GM23338 (cell line): ENCODE results near the gene PCDHB13. TPM values are rescaled to one million over a fixed set of nuclear protein-coding genes. Genes with fewer than 3 reads are reported as not detected.
"Not testable (repeated sequence)": the region's sequence is repeated elsewhere in the genome, so short reads cannot be mapped to it uniquely, and the experiment has no call there.

ENCODE experiments used
- ATAC-seq: fragments of 200-7000 bp; cut with Tn5 transposase; 3 replicates; pipeline ENCODE4 v1.9.1; 2020
- DNase-seq: peaks from one replicate; pipeline ENCODE4 v3.0.0-alpha.2; 2015; ENCODE audit warnings: low spot score
- H2AFZ ChIP-seq: fragments of 200-600 bp; sonication (generic); 2 replicates; pipeline ENCODE4 v1.8.0; 2016; ENCODE audit warnings: antibody characterized with exemption, mild to moderate bottlenecking, moderate library complexity
- H3F3A ChIP-seq: fragments of 200-600 bp; sonication (generic); replicated peaks from 2 replicates; pipeline ENCODE4 v1.8.0; 2017; ENCODE audit warnings: antibody characterized with exemption, mixed run types, low read depth
- H3K27ac ChIP-seq: fragments of 200-600 bp; sonication (generic); 2 replicates; pipeline ENCODE4 v1.6.1; 2016; ENCODE audit warnings: low read depth
- H3K27me3 ChIP-seq: fragments of 200-600 bp; sonication (generic); 2 replicates; pipeline ENCODE4 v1.8.0; 2016; ENCODE audit warnings: mild to moderate bottlenecking, mixed run types, moderate library complexity; ENCODE audit not compliant: insufficient read depth
- H3K36me3 ChIP-seq: fragments of 200-600 bp; sonication (generic); 2 replicates; pipeline ENCODE4 v1.8.0; 2016; ENCODE audit warnings: mild to moderate bottlenecking; ENCODE audit not compliant: insufficient read depth
- H3K4me1 ChIP-seq: fragments of 200-600 bp; sonication (generic); 2 replicates; pipeline ENCODE4 v1.8.0; 2016; ENCODE audit warnings: mild to moderate bottlenecking, moderate library complexity; ENCODE audit not compliant: insufficient read depth
- H3K4me2 ChIP-seq: fragments of 200-600 bp; sonication (generic); 2 replicates; pipeline ENCODE4 v1.7.1; 2017; ENCODE audit warnings: mixed run types
- H3K4me3 ChIP-seq: fragments of 200-600 bp; sonication (generic); 2 replicates; pipeline ENCODE4 v1.6.1; 2016; ENCODE audit warnings: mixed run types
- H3K79me2 ChIP-seq: fragments of 200-600 bp; sonication (generic); replicated peaks from 2 replicates; pipeline ENCODE4 v1.8.0; 2017; ENCODE audit warnings: mild to moderate bottlenecking; ENCODE audit not compliant: insufficient read depth
- H3K9me2 ChIP-seq: fragments of 200-600 bp; sonication (generic); 2 replicates; pipeline ENCODE4 v1.8.0; 2017; ENCODE audit not compliant: insufficient read depth
- H4K20me1 ChIP-seq: fragments of 200-600 bp; sonication (generic); replicated peaks from 2 replicates; pipeline ENCODE4 v1.8.0; 2017; ENCODE audit warnings: mild to moderate bottlenecking; ENCODE audit not compliant: insufficient read depth
- H3K27ac Mint-ChIP-seq: 2 replicates; pipeline ENCODE4 v1.8.0; 2020; ENCODE audit warnings: inconsistent platforms, mild to moderate bottlenecking, moderate library complexity, mixed read lengths
- H3K27me3 Mint-ChIP-seq: 3 replicates; pipeline ENCODE4 v1.8.0; 2022; ENCODE audit warnings: low read depth, mild to moderate bottlenecking, moderate library complexity, mixed read lengths, inconsistent platforms; ENCODE audit not compliant: insufficient read depth, poor library complexity
- H3K36me3 Mint-ChIP-seq: 3 replicates; pipeline ENCODE4 v1.8.0; 2021; ENCODE audit warnings: low read depth, mild to moderate bottlenecking, inconsistent platforms, moderate library complexity, mixed read lengths
- H3K4me1 Mint-ChIP-seq: 3 replicates; pipeline ENCODE4 v1.8.0; 2020; ENCODE audit warnings: mild to moderate bottlenecking, inconsistent platforms, mixed read lengths
- H3K4me3 Mint-ChIP-seq: 3 replicates; pipeline ENCODE4 v1.8.0; 2021; ENCODE audit warnings: moderate library complexity, mild to moderate bottlenecking, inconsistent platforms, mixed read lengths
- H3K9me3 Mint-ChIP-seq: 3 replicates; pipeline ENCODE4 v1.8.0; 2020; ENCODE audit warnings: moderate library complexity, mild to moderate bottlenecking, inconsistent platforms, mixed read lengths
- STAT1 ChIP-seq: IDR thresholded peaks from one replicate; pipeline ENCODE4 v1.6.1; 2016; ENCODE audit warnings: antibody characterized with exemption; ENCODE audit not compliant: unreplicated experiment
- long read RNA-seq: library from polyadenylated mRNA; unstranded; transcript quantifications from one replicate; pipeline ENCODE4 v2.0.0, GENCODE V29; 2020; ENCODE audit not compliant: unreplicated experiment
- polyA plus RNA-seq: library from polyadenylated mRNA; unstranded; fragments of >200 nt; fragmentation: Nextera tagmentation; extraction: Ambion mirVana; gene quantifications from 2 replicates; pipeline ENCODE4 v1.2.1, GENCODE V29; 2016
- total RNA-seq: library from RNA; depleted of rRNA; stranded (reverse); fragments of >200 nt; shearing (Covaris generic); gene quantifications from 2 replicates; pipeline ENCODE4 v1.2.3, GENCODE V29; 2014; rRNA removed
- TF ChIP-seq, protein P1 (sequence below), 2 experiments: fragments of 200-600 bp in 1 of 2; sonication (generic) in 1 of 2; conservative IDR thresholded peaks; 2 replicates each; pipeline versions ENCODE4 v1.5.1 to v1.6.1; 2016 to 2017; ENCODE audit warnings: antibody characterized with exemption in 2 of 2, low read depth in 2 of 2, mild to moderate bottlenecking in 2 of 2, moderate library complexity in 1 of 2

PCDHB13 gene
- total RNA-seq (2.4 and 3.5 TPM in 2 replicates), polyA plus RNA-seq (0.87 and 1.1 TPM in 2 replicates)
- long read RNA-seq, result 0 reads

DNA sequence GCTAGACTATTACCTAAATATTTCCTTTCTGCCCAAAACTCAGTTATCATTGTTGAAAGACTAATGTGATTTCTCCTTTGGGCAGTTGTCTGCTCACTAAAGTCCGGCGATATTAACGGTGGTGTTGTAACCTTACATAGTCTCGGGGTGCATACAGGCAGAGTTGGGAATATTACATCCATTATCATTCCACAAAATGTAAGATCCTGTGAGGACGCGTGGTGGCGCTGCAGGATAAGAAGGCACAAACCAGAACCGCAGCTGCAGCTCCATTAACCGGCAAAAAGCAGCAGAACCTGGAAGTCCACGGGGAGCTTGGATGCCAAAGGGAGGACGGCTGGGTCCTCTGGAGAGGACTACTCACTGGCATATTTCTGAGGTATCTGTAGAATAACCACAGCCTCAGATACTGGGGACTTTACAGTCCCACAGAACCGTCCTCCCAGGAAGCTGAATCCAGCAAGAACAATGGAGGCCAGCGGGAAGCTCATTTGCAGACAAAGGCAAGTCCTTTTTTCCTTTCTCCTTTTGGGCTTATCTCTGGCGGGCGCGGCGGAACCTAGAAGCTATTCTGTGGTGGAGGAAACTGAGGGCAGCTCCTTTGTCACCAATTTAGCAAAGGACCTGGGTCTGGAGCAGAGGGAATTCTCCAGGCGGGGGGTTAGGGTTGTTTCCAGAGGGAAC lies at the start of gene PCDHB13:
TSS of gene PCDHB13 (plus strand) at position 264 of the 684 bp plus-strand sequence. CDS start at position 469, 205 bp downstream.
- H3K4me3 Mint-ChIP-seq, result peak within 1 kb of the TSS; percentile 38; the same call in 1 of the 3 replicates
- not testable (repeated sequence) for H3K27ac ChIP-seq, H3K27me3 ChIP-seq, H3K36me3 ChIP-seq, H4K20me1 ChIP-seq, H3K4me1 ChIP-seq, H3K4me2 ChIP-seq, H3K27me3 Mint-ChIP-seq, H3K27ac Mint-ChIP-seq, H2AFZ ChIP-seq, H3F3A ChIP-seq, H3K4me1 Mint-ChIP-seq, H3K9me2 ChIP-seq, H3K79me2 ChIP-seq
- H3K9me3 Mint-ChIP-seq, result peaks cover 37% of the 10 kb centered on the region
- DNase-seq, result peak; percentile 90
- TF ChIP-seq, protein P1, sequence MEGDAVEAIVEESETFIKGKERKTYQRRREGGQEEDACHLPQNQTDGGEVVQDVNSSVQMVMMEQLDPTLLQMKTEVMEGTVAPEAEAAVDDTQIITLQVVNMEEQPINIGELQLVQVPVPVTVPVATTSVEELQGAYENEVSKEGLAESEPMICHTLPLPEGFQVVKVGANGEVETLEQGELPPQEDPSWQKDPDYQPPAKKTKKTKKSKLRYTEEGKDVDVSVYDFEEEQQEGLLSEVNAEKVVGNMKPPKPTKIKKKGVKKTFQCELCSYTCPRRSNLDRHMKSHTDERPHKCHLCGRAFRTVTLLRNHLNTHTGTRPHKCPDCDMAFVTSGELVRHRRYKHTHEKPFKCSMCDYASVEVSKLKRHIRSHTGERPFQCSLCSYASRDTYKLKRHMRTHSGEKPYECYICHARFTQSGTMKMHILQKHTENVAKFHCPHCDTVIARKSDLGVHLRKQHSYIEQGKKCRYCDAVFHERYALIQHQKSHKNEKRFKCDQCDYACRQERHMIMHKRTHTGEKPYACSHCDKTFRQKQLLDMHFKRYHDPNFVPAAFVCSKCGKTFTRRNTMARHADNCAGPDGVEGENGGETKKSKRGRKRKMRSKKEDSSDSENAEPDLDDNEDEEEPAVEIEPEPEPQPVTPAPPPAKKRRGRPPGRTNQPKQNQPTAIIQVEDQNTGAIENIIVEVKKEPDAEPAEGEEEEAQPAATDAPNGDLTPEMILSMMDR (conservative IDR thresholded peaks at IDR 0.05; ENCODE audit: low read depth in 2 of 2), result peak; percentile 72 to 73
- peak; percentile 89 for ATAC-seq
- H3K4me3 ChIP-seq, result peak within 1 kb of the TSS; percentile 35; the same call in 1 of the 2 replicates
- peaks cover 33% of the 10 kb centered on the region for H3K36me3 Mint-ChIP-seq

DNA sequence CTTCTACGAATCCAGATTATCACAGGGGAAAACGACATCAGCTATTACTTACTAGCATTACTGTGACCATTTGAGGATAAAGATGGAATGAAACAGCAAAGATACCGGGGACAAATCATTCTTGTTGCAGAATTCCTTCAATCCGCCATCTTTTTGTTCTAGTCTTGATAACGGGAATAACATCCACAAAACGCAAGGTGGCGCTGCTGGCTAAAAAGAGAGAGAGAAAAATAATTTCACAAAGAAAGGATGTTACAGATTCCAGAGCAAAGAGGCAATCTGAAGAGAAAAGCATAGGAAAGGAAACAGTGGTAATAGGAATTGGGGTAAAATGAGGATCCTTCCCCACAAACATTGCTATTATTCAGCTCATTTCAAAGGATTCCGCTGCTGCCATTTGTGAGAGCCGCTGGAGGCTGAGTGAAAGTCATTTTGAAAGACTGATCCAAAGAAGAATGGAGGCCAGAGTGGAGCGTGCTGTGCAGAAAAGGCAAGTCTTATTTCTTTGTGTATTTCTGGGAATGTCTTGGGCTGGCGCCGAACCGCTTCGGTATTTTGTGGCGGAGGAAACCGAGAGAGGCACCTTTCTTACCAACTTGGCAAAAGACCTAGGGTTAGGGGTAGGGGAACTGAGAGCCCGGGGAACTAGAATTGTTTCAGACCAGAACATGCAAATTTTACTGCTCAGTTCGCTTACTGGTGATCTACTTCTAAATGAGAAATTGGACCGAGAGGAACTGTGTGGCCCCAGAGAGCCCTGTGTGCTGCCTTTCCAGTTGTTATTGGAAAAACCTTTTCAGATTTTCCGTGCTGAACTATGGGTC lies 41.1 kb upstream of the PCDHB13 start, which contains the start of gene PCDHB7:
TSS of gene PCDHB7 (plus strand) at position 264 of the 824 bp plus-strand sequence. CDS start at position 456, 192 bp downstream.
- Histone ChIP-seq H3F3A (no peaks in the 10 kb centered on the region), H3K4me1 (no peaks in the 10 kb centered on the region), H3K27ac (no peak within 1 kb of the TSS), H3K9me2 (no peaks in the 10 kb centered on the region), H4K20me1 (no peaks in the 10 kb centered on the region), H2AFZ (no peak within 1 kb of the TSS), H3K27me3 (no peaks in the 10 kb centered on the region), H3K79me2 (no peaks in the 10 kb centered on the region), H3K4me3 (no peak within 1 kb of the TSS), H3K36me3 (no peaks in the 10 kb centered on the region), H3K4me2 (no peak within 1 kb of the TSS)
- DNase-seq, result peak; percentile 85
- Mint-ChIP-seq H3K4me1 (no peaks in the 10 kb centered on the region; the same call in 2 of the 3 replicates), H3K9me3 (peaks cover 19% of the 10 kb centered on the region), H3K4me3 (no peak within 1 kb of the TSS), H3K36me3 (peaks cover 8% of the 10 kb centered on the region), H3K27me3 (peaks cover 3% of the 10 kb centered on the region), H3K27ac (no peak within 1 kb of the TSS)
- TF ChIP-seq STAT1, result no peak
- TF ChIP-seq, protein P1 (conservative IDR thresholded peaks at IDR 0.05; ENCODE audit: low read depth in 2 of 2), result peak; percentile 77 to 98
- no peak for ATAC-seq
